Neural crest cell (in vitro differentiated cells): ENCODE measurements around the gene LRRC55. TPM values are rescaled to one million over a fixed set of nuclear protein-coding genes. Genes with fewer than 3 reads are reported as not detected.

Source experiments
- DNase-seq: peaks from one replicate; pipeline ENCODE4 v3.0.0; 2021; ENCODE audit warnings: low read depth, mixed read lengths, low spot score
- H3K27ac Mint-ChIP-seq: one replicate; pipeline ENCODE4 v1.8.0; 2021; ENCODE audit warnings: mild to moderate bottlenecking, mixed read lengths; ENCODE audit not compliant: unreplicated experiment
- H3K27me3 Mint-ChIP-seq: 2 replicates; pipeline ENCODE4 v1.8.0; 2021; ENCODE audit warnings: low read depth, mild to moderate bottlenecking, mixed read lengths
- H3K36me3 Mint-ChIP-seq: 2 replicates; pipeline ENCODE4 v1.8.0; 2021; ENCODE audit warnings: low read depth, mild to moderate bottlenecking, mixed read lengths
- H3K4me1 Mint-ChIP-seq: 2 replicates; pipeline ENCODE4 v1.8.0; 2021; ENCODE audit warnings: mixed read lengths
- H3K4me3 Mint-ChIP-seq: one replicate; pipeline ENCODE4 v1.8.0; 2021; ENCODE audit warnings: mild to moderate bottlenecking, mixed read lengths
- H3K9me3 Mint-ChIP-seq: 2 replicates; pipeline ENCODE4 v1.8.0; 2021; ENCODE audit warnings: mixed read lengths
- CTCF ChIP-seq: fragments of 200-600 bp; sonication (generic); conservative IDR thresholded peaks from 2 replicates; pipeline ENCODE4 v1.5.0; 2021; ENCODE audit warnings: antibody characterized with exemption, mild to moderate bottlenecking
- total RNA-seq: library from RNA; stranded (reverse); gene quantifications from 2 replicates; pipeline ENCODE4 v1.2.1, GENCODE V29; 2021

The LRRC55 gene
- total RNA-seq, 1 donor from 2014 or later, result 6.4 TPM

- no peak for DNase-seq
- peaks cover 3% of the 10 kb centered on the region for H3K27me3 Mint-ChIP-seq
- TF ChIP-seq CTCF, result no peak
- H3K4me1 Mint-ChIP-seq, result no peaks in the 10 kb centered on the region
- no peak overlapping the region for H3K4me3 Mint-ChIP-seq
- H3K27ac Mint-ChIP-seq, result no peak overlapping the region
- no peaks in the 10 kb centered on the region for H3K9me3 Mint-ChIP-seq
- H3K36me3 Mint-ChIP-seq, result no peaks in the 10 kb centered on the region
Measured at GRCh38 chr11:57224128-57224527, 42.4 kb downstream of the LRRC55 start.

DNA sequence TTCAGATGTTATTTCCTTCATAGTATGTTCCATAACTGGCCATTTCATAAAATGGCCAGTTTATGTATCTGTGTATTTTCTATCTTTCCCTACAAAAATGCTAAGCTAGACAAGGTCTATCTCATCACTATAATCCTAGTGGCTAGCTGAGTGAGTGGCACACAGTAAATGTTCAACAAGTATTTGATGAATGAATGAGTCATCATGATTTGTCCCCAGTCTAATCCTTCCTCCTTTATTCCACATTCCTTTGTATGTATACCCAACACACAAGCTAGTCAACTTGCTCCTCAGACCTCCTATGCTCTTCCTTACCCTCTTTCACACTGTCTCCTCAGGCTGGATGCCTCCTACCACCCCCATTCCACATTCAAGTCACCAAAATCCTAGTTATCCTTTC lies 42.8 kb downstream of the LRRC55 start:
- Mint-ChIP-seq H3K4me1 (no peaks in the 10 kb centered on the region), H3K9me3 (no peaks in the 10 kb centered on the region), H3K36me3 (no peaks in the 10 kb centered on the region), H3K27ac (no peak overlapping the region), H3K4me3 (no peak overlapping the region), H3K27me3 (peaks cover 3% of the 10 kb centered on the region)
- no peak for DNase-seq
- no peak for TF ChIP-seq CTCF

- Mint-ChIP-seq H3K27ac (no peak overlapping the region), H3K4me3 (no peak overlapping the region), H3K36me3 (no peaks in the 10 kb centered on the region), H3K27me3 (peaks cover 32% of the 10 kb centered on the region), H3K9me3 (no peaks in the 10 kb centered on the region), H3K4me1 (peaks cover 11% of the 10 kb centered on the region)
- no peak for TF ChIP-seq CTCF
- DNase-seq, result no peak
Measured at GRCh38 chr11:57228600-57228999, 46.8 kb downstream of the LRRC55 start.

DNA sequence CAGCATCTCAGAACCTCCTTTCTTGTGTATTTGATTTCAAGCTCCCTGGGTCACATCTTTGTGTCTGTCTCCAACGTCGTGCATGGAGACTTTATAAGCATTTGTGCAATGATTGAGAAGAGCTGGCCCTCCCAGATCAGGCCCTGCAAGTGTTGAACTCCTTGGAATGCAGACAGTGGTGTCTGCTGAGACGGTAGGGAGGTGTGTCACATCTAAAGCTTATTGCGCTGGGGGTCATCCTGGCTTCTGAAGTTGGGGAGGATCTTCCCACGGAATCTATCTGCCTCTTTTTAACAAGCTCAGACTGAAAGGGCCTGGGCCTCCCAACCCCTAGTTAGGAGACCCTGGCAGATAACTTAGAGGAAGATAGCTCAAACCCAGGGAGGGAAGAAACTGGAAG lies 48.6 kb downstream of the LRRC55 start:
- no peaks in the 10 kb centered on the region for H3K9me3 Mint-ChIP-seq
- DNase-seq, result no peak
- H3K36me3 Mint-ChIP-seq, result no peaks in the 10 kb centered on the region
- no peak overlapping the region for H3K27ac Mint-ChIP-seq
- H3K4me3 Mint-ChIP-seq, result no peak overlapping the region
- H3K27me3 Mint-ChIP-seq, result peaks cover 40% of the 10 kb centered on the region
- TF ChIP-seq CTCF, result no peak
- H3K4me1 Mint-ChIP-seq, result peaks cover 18% of the 10 kb centered on the region

GRCh38 chr11:57230791-57231538 lies 49.2 kb downstream of the LRRC55 start:
- H3K9me3 Mint-ChIP-seq, result no peaks in the 10 kb centered on the region
- H3K4me1 Mint-ChIP-seq, result peaks cover 21% of the 10 kb centered on the region
- peak overlapping the region; percentile 22 for H3K27ac Mint-ChIP-seq
- peaks cover 40% of the 10 kb centered on the region for H3K27me3 Mint-ChIP-seq
- no peak for DNase-seq
- no peak for TF ChIP-seq CTCF
- H3K36me3 Mint-ChIP-seq, result no peaks in the 10 kb centered on the region
- no peak overlapping the region for H3K4me3 Mint-ChIP-seq
